GM12878 (cell line): Measurements from ENCODE around the gene ABCC11. TPM values are rescaled to one million over a fixed set of nuclear protein-coding genes. Genes with fewer than 3 reads are reported as not detected.

Experiments
- ATAC-seq: fragments of 200-7000 bp; cut with Tn5 transposase; 3 replicates; pipeline ENCODE4 v1.9.1; 2020; ENCODE audit warnings: mild to moderate bottlenecking, moderate library complexity
- BruUV-seq: library from RNA; stranded (reverse); fragments of 400-500 nt; replicated peaks from 2 replicates; lab custom pipeline; 2021; lab: Mats Ljungman, UMichigan
- CTCF ChIA-PET: fragments of 300-600 bp; sonication (Branson Sonifier 250); formaldehyde crosslinking; extraction: SDS; loops from one replicate; lab custom pipeline; 2021; ENCODE audit warnings: inconsistent platforms; lab: Yijun Ruan, JAX
- POLR2A ChIA-PET: fragments of 350-600 bp; formaldehyde crosslinking; extraction: SDS; loops from one replicate; lab custom pipeline; 2021; ENCODE audit warnings: inconsistent platforms; lab: Charles Lee
- RAD21 ChIA-PET: fragments of 300-600 bp; sonication (Branson Sonifier 250); formaldehyde crosslinking; loops from one replicate; lab custom pipeline; 2023; ENCODE audit warnings: antibody characterized with exemption; ENCODE audit not compliant: unreplicated experiment; lab: Charles Lee
- SMC1A ChIA-PET: fragments of 300-600 bp; sonication (Branson Sonifier 250); formaldehyde crosslinking; loops from one replicate; lab custom pipeline; 2023; ENCODE audit not compliant: unreplicated experiment, uncharacterized antibody; lab: Charles Lee
- DNase-seq: peaks from one replicate; pipeline ENCODE4 v3.0.0-alpha.2; 2011; ENCODE audit warnings: low read depth, low spot score
- FAIRE-seq: peaks from 3 replicates; lab custom pipeline; 2011; peaks lifted over from hg19 to GRCh38; lab: Jason Lieb, UNC
- H2AFZ ChIP-seq: 2 replicates; pipeline ENCODE4 v1.6.0; 2011; ENCODE audit warnings: low read depth, low read length, control low read depth; ENCODE audit not compliant: control insufficient read depth
- H3K27ac ChIP-seq: 2 replicates; pipeline ENCODE4 v1.5.1; 2011; ENCODE audit warnings: control low read depth; ENCODE audit not compliant: control insufficient read depth, insufficient read depth
- H3K27me3 ChIP-seq, 2 experiments: replicated peaks in 1 of 2; 2 replicates each; pipeline versions ENCODE4 v1.6.0 to v1.6.1; 2011; ENCODE audit warnings: low read length in 1 of 2; ENCODE audit not compliant: control insufficient read depth in 2 of 2, insufficient read depth in 2 of 2
- H3K36me3 ChIP-seq, 2 experiments: 2 replicates each; pipeline ENCODE4 v1.5.1; 2011; ENCODE audit warnings: low read length in 1 of 2; ENCODE audit not compliant: control insufficient read depth in 2 of 2, insufficient read depth in 2 of 2
- H3K4me1 ChIP-seq: 2 replicates; pipeline ENCODE4 v1.6.1; 2011; ENCODE audit warnings: mild to moderate bottlenecking, low read length, moderate library complexity, mixed read lengths; ENCODE audit not compliant: control insufficient read depth, insufficient read depth
- H3K4me2 ChIP-seq: 2 replicates; pipeline ENCODE4 v1.6.0; 2011; ENCODE audit warnings: control low read depth; ENCODE audit not compliant: control insufficient read depth, insufficient read depth
- H3K4me3 ChIP-seq: fragments of 200-600 bp; sonication (generic); 2 replicates; pipeline ENCODE4 v1.5.1; 2016
- H3K79me2 ChIP-seq: 2 replicates; pipeline ENCODE4 v1.6.0; 2011; ENCODE audit warnings: low read length; ENCODE audit not compliant: control insufficient read depth, insufficient read depth
- H3K9ac ChIP-seq: 2 replicates; pipeline ENCODE4 v1.8.0; 2011; ENCODE audit warnings: low read length, control low read depth, mixed read lengths; ENCODE audit not compliant: control insufficient read depth, insufficient read depth
- H3K9me3 ChIP-seq: replicated peaks from 3 replicates; pipeline ENCODE4 v1.5.1; 2011; ENCODE audit warnings: mild to moderate bottlenecking, low read length; ENCODE audit not compliant: control insufficient read depth, insufficient read depth
- H4K20me1 ChIP-seq: 2 replicates; pipeline ENCODE4 v1.6.0; 2011; ENCODE audit not compliant: control insufficient read depth, insufficient read depth
- ATF2 ChIP-seq: IDR thresholded peaks from 2 replicates; pipeline ENCODE4 v1.6.1; 2012; ENCODE audit warnings: low read length, inconsistent platforms
- CEBPB ChIP-seq, 2 experiments: fragments of 150-350 bp in 1 of 2; IDR thresholded peaks; 2 replicates each; pipeline ENCODE4 v1.6.1; 2012 to 2014; ENCODE audit warnings: low read depth in 2 of 2, low read length in 2 of 2, borderline replicate concordance in 1 of 2, inconsistent platforms in 1 of 2
- ETV6 ChIP-seq, 2 experiments: fragments of 450-650 bp in 1 of 2; IDR thresholded peaks in 1 of 2; conservative IDR thresholded peaks in 1 of 2; 2 replicates each; pipeline ENCODE4 v1.6.1; 2014; ENCODE audit warnings: antibody characterized with exemption in 1 of 2, borderline replicate concordance in 1 of 2, low read depth in 1 of 2, mild to moderate bottlenecking in 1 of 2, moderate library complexity in 1 of 2
- IKZF2 ChIP-seq, 2 experiments: fragments of 450-650 bp; IDR thresholded peaks; 2 replicates each; pipeline ENCODE4 v1.6.1; 2017; ENCODE audit warnings: mild to moderate bottlenecking in 2 of 2, moderate library complexity in 2 of 2
- KAT2A ChIP-seq: conservative IDR thresholded peaks from 2 replicates; pipeline ENCODE4 v1.6.1; 2011; ENCODE audit warnings: low read depth, low read length; ENCODE audit not compliant: control insufficient read depth
- LARP7 ChIP-seq: fragments of 450-650 bp; IDR thresholded peaks from 2 replicates; pipeline ENCODE4 v1.6.1; 2017; ENCODE audit warnings: mild to moderate bottlenecking
- MYB ChIP-seq: fragments of 150-350 bp; IDR thresholded peaks from 2 replicates; pipeline ENCODE4 v1.6.1; 2014; ENCODE audit warnings: mild to moderate bottlenecking, low read depth, low read length, borderline replicate concordance
- NR2C1 ChIP-seq: fragments of 450-650 bp; IDR thresholded peaks from 2 replicates; pipeline ENCODE4 v1.6.1; 2017; ENCODE audit warnings: antibody characterized with exemption, mild to moderate bottlenecking, moderate library complexity
- RELA ChIP-seq: fragments of 450-650 bp; IDR thresholded peaks from 2 replicates; pipeline ENCODE4 v1.8.0; 2014; ENCODE audit warnings: borderline replicate concordance; ENCODE audit not compliant: partially characterized antibody
- STAT1 ChIP-seq: fragments of 450-650 bp; conservative IDR thresholded peaks from 2 replicates; pipeline ENCODE4 v1.6.1; 2014; ENCODE audit warnings: antibody characterized with exemption, mild to moderate bottlenecking
- TARDBP ChIP-seq: IDR thresholded peaks from 2 replicates; pipeline ENCODE4 v1.6.1; 2016; ENCODE audit warnings: borderline replicate concordance
- ZBTB33 ChIP-seq: fragments of 450-650 bp; IDR thresholded peaks from 2 replicates; pipeline ENCODE4 v1.6.1; 2017; ENCODE audit warnings: mild to moderate bottlenecking
- ZNF687 ChIP-seq: fragments of 450-650 bp; IDR thresholded peaks from 2 replicates; pipeline ENCODE4 v1.6.1; 2017; ENCODE audit warnings: mild to moderate bottlenecking, moderate library complexity
- WGBS: methylation state at CpG from one replicate; pipeline ENCODE4 v1.1.6; 2016; ENCODE audit warnings: low lambda C conversion rate; ENCODE audit not compliant: insufficient replicate concordance, insufficient coverage; ENCODE audit errors: missing lambda C conversion rate; 5-methylcytosine and 5-hydroxymethylcytosine counted together
- in situ Hi-C: fragments of 300-500 bp; cut with MboI; formaldehyde crosslinking; loops from 9 replicates; pipeline ENCODE4 v1.14.3; 2018; ENCODE audit warnings: mixed read lengths
- intact Hi-C: fragments of 100-400 bp; cut with micrococcal nuclease; formaldehyde crosslinking; loops from one replicate; pipeline ENCODE4 v1.14.2; 2022; ENCODE audit not compliant: unreplicated experiment
- polyA plus RNA-seq, 11 experiments: library from polyadenylated mRNA; depleted of rRNA in 4 of 11; unstranded in 6 of 11; stranded (reverse) in 5 of 11; fragments of >200 nt; fragmentation: Nextera tagmentation in 4 of 11; fragmentation: Illumina TruSeq in 1 of 11; extraction: Ambion mirVana in 4 of 11; extraction: Trizol in 1 of 11; gene quantifications; 1 replicate in 1 of 11; 2 replicates in 10 of 11; pipeline versions ENCODE4 v1.2.1 to v1.2.3, GENCODE V29; 2011 to 2016; ENCODE audit warnings: inconsistent platforms in 2 of 11, missing spikeins in 2 of 11, low read depth in 1 of 11
- total RNA-seq, 4 experiments: library from RNA; depleted of rRNA in 3 of 4; stranded (reverse); fragments of >200 nt in 3 of 4; fragmentation: Illumina TruSeq in 1 of 4; extraction: Trizol in 1 of 4; gene quantifications; 2 replicates each; pipeline versions ENCODE4 v1.2.1 to v1.2.3, GENCODE V29; 2013 to 2021
- TF ChIP-seq, protein P1 (sequence below): fragments of 450-650 bp; IDR thresholded peaks from 2 replicates; pipeline ENCODE4 v1.6.1; 2017; ENCODE audit warnings: low read depth, mild to moderate bottlenecking, moderate library complexity
- TF ChIP-seq, protein P2 (sequence below): IDR thresholded peaks from 2 replicates; pipeline ENCODE4 v1.6.1; 2012; ENCODE audit warnings: low read depth, low read length, improper control_type of control experiment

The ABCC11 gene
- total and polyA plus RNA-seq, 10 of the 15 experiments (the other 5 are each of a cell fraction or from before 2014, with no cell fraction given): 0.04 to 0.20 (median 0.10) TPM; not detected in 6

DNA sequence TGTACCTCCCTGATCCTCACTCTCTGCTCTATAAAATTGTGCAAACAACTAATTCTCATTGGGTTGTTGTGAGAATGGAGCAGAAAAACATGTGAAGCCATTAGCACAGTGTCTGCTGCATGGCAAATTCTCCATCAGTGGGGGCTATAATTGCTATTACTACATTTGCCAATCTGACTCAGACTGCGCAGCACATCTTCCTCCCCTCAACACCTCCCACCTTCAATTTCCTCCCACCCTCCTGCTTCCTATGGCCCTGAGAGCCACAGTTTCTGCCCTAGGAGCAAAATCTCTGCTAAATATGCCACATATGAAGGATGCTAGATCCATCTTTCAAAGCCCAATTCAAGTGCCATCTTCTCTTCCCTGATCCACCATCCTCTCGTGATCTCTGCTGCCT, 128.5 kb downstream of the ABCC11 start:
- in situ Hi-C loops (no loop called here), intact Hi-C loops (loop anchor here (5.0 kb wide), 2 partner anchors 57 to 977 kb away; partner anchors contain the start of gene NETO2)
- WGBS: 18% methylated on average over 2 of the region's 2 CpGs
- ChIA-PET POLR2A (no interaction called here), RAD21 (interaction anchor here (1.3 kb wide), 1 partner anchor 62 kb away, joined by 3 read pairs; no protein-coding TSS in a partner anchor), CTCF (interaction anchor here (1.5 to 7.5 kb wide), 5 partner anchors 40 to 977 kb away, joined by 4 to 54 read pairs (median 11); no protein-coding TSS in a partner anchor), SMC1A (interaction anchor here (1.6 kb wide), 1 partner anchor 245 kb away, joined by 6 read pairs; no protein-coding TSS in a partner anchor)
- no TSS peak for BruUV-seq
- no peak for ATAC-seq
- Histone ChIP-seq H3K4me2 (no peak overlapping the region), H3K4me3 (no peak overlapping the region), H2AFZ (no peak overlapping the region), H3K9ac (no peak overlapping the region), H3K27ac (no peak overlapping the region), H3K36me3 (no peaks in the 10 kb centered on the region), H3K4me1 (no peaks in the 10 kb centered on the region; the same call in 1 of the 2 replicates), H4K20me1 (no peaks in the 10 kb centered on the region), H3K79me2 (no peaks in the 10 kb centered on the region), H3K27me3 (no peaks in the 10 kb centered on the region), H3K9me3 (no peaks in the 10 kb centered on the region)
- DNase-seq: no peak
- no peak for FAIRE-seq
- TF ChIP-seq MYB (no peak), KAT2A (no peak), LARP7 (no peak), CEBPB (IDR thresholded peaks at IDR 0.05; ENCODE audit: borderline replicate concordance in 1 of 2, low read depth in 2 of 2, low read length in 2 of 2) (no peak), ZBTB33 (no peak), IKZF2 (IDR thresholded peaks at IDR 0.05) (no peak), ETV6 (conservative IDR thresholded peaks at IDR 0.05 in 1 of 2, IDR thresholded peaks at IDR 0.05 in 1 of 2; ENCODE audit: borderline replicate concordance in 1 of 2, low read depth in 1 of 2) (no peak), STAT1 (no peak), ZNF687 (no peak), NR2C1 (no peak), ATF2 (no peak), RELA (no peak), TARDBP (no peak)
- TF ChIP-seq, protein P1, sequence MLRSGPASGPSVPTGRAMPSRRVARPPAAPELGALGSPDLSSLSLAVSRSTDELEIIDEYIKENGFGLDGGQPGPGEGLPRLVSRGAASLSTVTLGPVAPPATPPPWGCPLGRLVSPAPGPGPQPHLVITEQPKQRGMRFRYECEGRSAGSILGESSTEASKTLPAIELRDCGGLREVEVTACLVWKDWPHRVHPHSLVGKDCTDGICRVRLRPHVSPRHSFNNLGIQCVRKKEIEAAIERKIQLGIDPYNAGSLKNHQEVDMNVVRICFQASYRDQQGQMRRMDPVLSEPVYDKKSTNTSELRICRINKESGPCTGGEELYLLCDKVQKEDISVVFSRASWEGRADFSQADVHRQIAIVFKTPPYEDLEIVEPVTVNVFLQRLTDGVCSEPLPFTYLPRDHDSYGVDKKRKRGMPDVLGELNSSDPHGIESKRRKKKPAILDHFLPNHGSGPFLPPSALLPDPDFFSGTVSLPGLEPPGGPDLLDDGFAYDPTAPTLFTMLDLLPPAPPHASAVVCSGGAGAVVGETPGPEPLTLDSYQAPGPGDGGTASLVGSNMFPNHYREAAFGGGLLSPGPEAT: no peak
- TF ChIP-seq, protein P2, sequence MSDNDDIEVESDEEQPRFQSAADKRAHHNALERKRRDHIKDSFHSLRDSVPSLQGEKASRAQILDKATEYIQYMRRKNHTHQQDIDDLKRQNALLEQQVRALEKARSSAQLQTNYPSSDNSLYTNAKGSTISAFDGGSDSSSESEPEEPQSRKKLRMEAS: no peak
